T-helper 1 cell treated with Interleukin-12 subunit alpha and Interleukin-12 subunit beta and Interleukin-4 antibody, amounts not matched to agents 30 μg/mL and 1 μg/mL, for 36 hours (primary cell): Measurements from ENCODE around the gene FGF12.

Experiments used
- H3K27ac Mint-ChIP-seq: one replicate; pipeline ENCODE4 v1.8.0; 2021; ENCODE audit warnings: mild to moderate bottlenecking, mixed read lengths
- H3K27me3 Mint-ChIP-seq: one replicate; pipeline ENCODE4 v1.8.0; 2021; ENCODE audit warnings: low read depth, mixed read lengths
- H3K36me3 Mint-ChIP-seq: one replicate; pipeline ENCODE4 v1.8.0; 2021; ENCODE audit warnings: low read depth, mixed read lengths
- H3K4me1 Mint-ChIP-seq: one replicate; pipeline ENCODE4 v1.8.0; 2021; ENCODE audit warnings: low read depth, mixed read lengths
- H3K4me3 Mint-ChIP-seq: one replicate; pipeline ENCODE4 v1.8.0; 2021; ENCODE audit warnings: mild to moderate bottlenecking, moderate library complexity, mixed read lengths
- H3K9me3 Mint-ChIP-seq: one replicate; pipeline ENCODE4 v1.8.0; 2021; ENCODE audit warnings: mixed read lengths

FGF12 gene

DNA sequence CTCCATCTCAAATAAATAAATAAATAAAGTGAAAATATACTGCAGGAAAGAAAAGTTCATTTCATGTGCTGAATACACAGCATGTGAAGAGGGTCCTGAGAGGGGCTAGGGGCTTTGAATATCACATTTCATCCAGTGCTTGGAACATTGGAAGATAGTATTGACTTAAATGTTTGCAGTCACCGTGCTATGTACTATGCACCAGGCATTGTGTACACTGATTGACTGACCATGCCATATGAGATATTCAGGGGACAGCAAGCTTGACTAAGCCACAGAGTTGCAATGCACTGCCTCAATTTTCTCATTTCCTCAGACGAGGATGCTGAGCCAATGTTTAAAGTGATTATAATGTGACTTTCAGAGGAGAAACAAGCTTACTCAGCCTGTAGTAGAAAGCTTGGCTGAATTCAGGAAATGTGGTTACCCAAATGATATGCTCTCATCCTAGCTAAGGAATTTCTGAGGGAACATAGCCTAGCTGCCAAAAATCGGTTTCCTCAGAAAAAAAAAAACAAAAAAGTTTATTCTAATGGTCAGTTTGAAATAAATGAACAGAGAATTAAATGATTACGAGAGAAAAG, 557.9 kb downstream of the FGF12 start:
- H3K9me3 Mint-ChIP-seq, result no peaks in the 10 kb centered on the region
- no peaks in the 10 kb centered on the region for H3K27me3 Mint-ChIP-seq
- H3K36me3 Mint-ChIP-seq, result no peaks in the 10 kb centered on the region
- no peak overlapping the region for H3K4me3 Mint-ChIP-seq
- H3K27ac Mint-ChIP-seq, result no peak overlapping the region
- H3K4me1 Mint-ChIP-seq, result no peaks in the 10 kb centered on the region

- no peak overlapping the region for H3K27ac Mint-ChIP-seq
- H3K36me3 Mint-ChIP-seq, result no peaks in the 10 kb centered on the region
- no peaks in the 10 kb centered on the region for H3K9me3 Mint-ChIP-seq
Measured at GRCh38 chr3:192168202-192168601, 559.1 kb downstream of the FGF12 start.

DNA sequence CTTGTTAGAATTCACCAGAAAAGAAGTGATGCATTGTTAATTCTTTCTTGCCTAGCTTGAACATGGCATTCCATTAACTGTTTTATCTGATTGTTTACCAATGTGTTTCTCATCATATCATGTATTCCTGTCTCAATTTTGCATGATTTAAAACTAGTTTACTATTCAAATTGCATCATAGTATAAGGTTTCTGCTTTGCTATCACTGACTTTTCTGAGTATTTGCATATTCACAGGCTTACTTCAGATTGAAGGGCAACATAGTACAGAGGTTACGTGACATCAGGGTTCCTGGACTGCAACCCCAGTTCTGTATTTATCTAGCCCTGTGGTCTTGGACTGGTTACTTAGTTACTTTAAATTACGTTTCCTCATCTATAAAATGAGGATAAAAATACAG, 561.8 kb downstream of the FGF12 start:
- H3K4me1 Mint-ChIP-seq, result no peaks in the 10 kb centered on the region
- H3K9me3 Mint-ChIP-seq, result no peaks in the 10 kb centered on the region
- H3K27me3 Mint-ChIP-seq, result no peaks in the 10 kb centered on the region
- H3K4me3 Mint-ChIP-seq, result no peak overlapping the region
- no peaks in the 10 kb centered on the region for H3K36me3 Mint-ChIP-seq
- no peak overlapping the region for H3K27ac Mint-ChIP-seq

More at GRCh38 chr3:192168202-192168601, 559.1 kb downstream of the FGF12 start:
- Mint-ChIP-seq H3K4me3 (no peak overlapping the region), H3K4me1 (no peaks in the 10 kb centered on the region), H3K27me3 (no peaks in the 10 kb centered on the region)

DNA sequence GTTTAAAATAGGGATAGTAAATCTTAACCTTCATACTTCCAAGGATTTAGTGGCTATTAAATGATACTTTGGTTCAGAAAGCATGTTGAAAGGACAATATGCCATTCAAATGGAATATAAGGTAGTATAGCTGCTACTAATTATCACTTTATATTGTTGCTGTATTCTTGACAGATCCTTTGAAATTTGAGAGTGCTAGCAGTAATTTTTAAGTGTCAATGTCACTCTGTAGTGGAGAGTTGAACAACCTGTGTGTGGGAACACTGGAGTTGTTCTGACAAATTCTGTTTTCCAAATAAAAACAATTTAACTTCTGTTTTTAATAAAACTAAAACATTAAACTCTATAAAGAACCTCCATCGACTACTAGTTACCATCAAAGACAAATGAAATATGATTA, 565.7 kb downstream of the FGF12 start:
- no peak overlapping the region for H3K4me3 Mint-ChIP-seq
- H3K27ac Mint-ChIP-seq, result no peak overlapping the region
- no peaks in the 10 kb centered on the region for H3K9me3 Mint-ChIP-seq
- H3K36me3 Mint-ChIP-seq, result no peaks in the 10 kb centered on the region
- H3K4me1 Mint-ChIP-seq, result no peaks in the 10 kb centered on the region
- peaks cover 3% of the 10 kb centered on the region for H3K27me3 Mint-ChIP-seq

GRCh38 chr3:192156382-192156781, 571.0 kb downstream of the FGF12 start:
- no peak overlapping the region for H3K27ac Mint-ChIP-seq
- no peak overlapping the region for H3K4me3 Mint-ChIP-seq
- H3K27me3 Mint-ChIP-seq, result peaks cover 5% of the 10 kb centered on the region
- no peaks in the 10 kb centered on the region for H3K9me3 Mint-ChIP-seq
- H3K4me1 Mint-ChIP-seq, result peaks cover 3% of the 10 kb centered on the region
- H3K36me3 Mint-ChIP-seq, result no peaks in the 10 kb centered on the region

GRCh38 chr3:192155194-192155593, 572.1 kb downstream of the FGF12 start:
- Mint-ChIP-seq H3K36me3 (no peaks in the 10 kb centered on the region), H3K4me3 (no peak overlapping the region), H3K27ac (no peak overlapping the region), H3K9me3 (no peaks in the 10 kb centered on the region), H3K4me1 (peaks cover 3% of the 10 kb centered on the region), H3K27me3 (peaks cover 5% of the 10 kb centered on the region)

DNA sequence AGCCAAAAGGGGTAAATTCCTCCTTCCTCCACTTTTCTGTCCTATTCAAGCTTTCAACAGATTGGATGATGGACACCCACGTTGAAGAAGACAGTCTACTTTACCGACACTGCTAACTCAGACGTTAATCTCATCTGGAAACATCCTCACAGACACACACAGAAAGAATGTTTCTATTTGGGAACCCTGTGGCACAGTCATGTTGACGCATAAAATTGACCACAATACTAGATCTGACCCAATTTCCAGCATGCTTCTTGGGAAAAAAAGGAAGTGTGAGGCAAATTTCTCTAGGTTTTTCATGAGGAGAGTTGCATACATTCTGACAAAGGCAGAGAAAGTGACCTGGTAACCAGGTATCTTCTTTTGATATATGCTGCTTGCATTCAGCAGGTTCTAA, 594.1 kb downstream of the FGF12 start:
- H3K9me3 Mint-ChIP-seq, result no peaks in the 10 kb centered on the region
- no peak overlapping the region for H3K4me3 Mint-ChIP-seq
- no peaks in the 10 kb centered on the region for H3K4me1 Mint-ChIP-seq
- H3K36me3 Mint-ChIP-seq, result no peaks in the 10 kb centered on the region
- no peaks in the 10 kb centered on the region for H3K27me3 Mint-ChIP-seq
- no peak overlapping the region for H3K27ac Mint-ChIP-seq

- H3K27ac Mint-ChIP-seq, result no peak overlapping the region
- no peaks in the 10 kb centered on the region for H3K4me1 Mint-ChIP-seq
- H3K27me3 Mint-ChIP-seq, result no peaks in the 10 kb centered on the region
- no peaks in the 10 kb centered on the region for H3K9me3 Mint-ChIP-seq
- H3K4me3 Mint-ChIP-seq, result no peak overlapping the region
- H3K36me3 Mint-ChIP-seq, result no peaks in the 10 kb centered on the region
Measured at GRCh38 chr3:192130534-192131132, 596.7 kb downstream of the FGF12 start.

- no peak overlapping the region for H3K27ac Mint-ChIP-seq
- no peak overlapping the region for H3K4me3 Mint-ChIP-seq
- no peaks in the 10 kb centered on the region for H3K4me1 Mint-ChIP-seq
- H3K9me3 Mint-ChIP-seq, result no peaks in the 10 kb centered on the region
- H3K36me3 Mint-ChIP-seq, result no peaks in the 10 kb centered on the region
- H3K27me3 Mint-ChIP-seq, result no peaks in the 10 kb centered on the region
Measured at GRCh38 chr3:192129586-192129985, 597.8 kb downstream of the FGF12 start.

DNA sequence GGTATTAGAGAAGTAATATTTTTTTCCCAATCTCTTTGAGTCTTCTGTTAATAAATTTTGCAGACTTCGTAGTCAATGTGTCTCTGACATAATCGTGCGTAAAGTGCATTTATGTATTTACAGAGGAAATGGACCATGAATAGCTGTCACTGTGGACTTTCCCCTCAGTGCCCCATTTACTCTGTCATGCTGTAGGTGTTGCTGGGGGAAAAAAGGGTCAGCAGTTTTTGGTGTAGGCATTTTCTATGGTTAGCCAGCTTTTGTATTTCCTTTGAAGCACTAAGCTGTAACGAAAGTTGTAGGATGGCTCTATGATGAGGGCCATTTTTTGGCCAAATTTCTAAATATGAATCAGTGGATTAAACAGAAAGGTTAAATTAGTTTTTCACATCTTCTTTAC, 598.4 kb downstream of the FGF12 start:
- no peaks in the 10 kb centered on the region for H3K36me3 Mint-ChIP-seq
- no peaks in the 10 kb centered on the region for H3K4me1 Mint-ChIP-seq
- H3K4me3 Mint-ChIP-seq, result no peak overlapping the region
- H3K27me3 Mint-ChIP-seq, result no peaks in the 10 kb centered on the region
- no peak overlapping the region for H3K27ac Mint-ChIP-seq
- no peaks in the 10 kb centered on the region for H3K9me3 Mint-ChIP-seq

DNA sequence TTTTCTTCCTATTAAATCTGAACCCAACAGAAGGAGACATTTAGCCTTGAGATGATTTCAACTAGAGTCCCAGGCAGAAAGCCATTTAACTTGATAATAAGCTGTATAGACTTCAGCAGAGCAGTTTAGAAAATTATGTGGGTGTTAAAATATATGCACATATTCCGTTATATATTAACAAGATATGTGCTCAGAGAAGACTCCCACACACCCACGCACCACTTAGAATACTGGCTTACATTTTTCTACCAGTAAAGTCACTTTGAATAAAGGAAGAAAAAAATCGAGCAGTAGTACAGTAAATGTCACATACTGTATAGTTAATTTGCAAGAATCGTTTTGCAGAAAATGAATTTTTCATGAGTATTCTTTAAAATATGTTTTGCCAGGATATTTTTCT, 599.3 kb downstream of the FGF12 start:
- H3K27me3 Mint-ChIP-seq, result no peaks in the 10 kb centered on the region
- H3K4me1 Mint-ChIP-seq, result no peaks in the 10 kb centered on the region
- no peak overlapping the region for H3K4me3 Mint-ChIP-seq
- H3K27ac Mint-ChIP-seq, result no peak overlapping the region
- no peaks in the 10 kb centered on the region for H3K9me3 Mint-ChIP-seq
- H3K36me3 Mint-ChIP-seq, result no peaks in the 10 kb centered on the region

DNA sequence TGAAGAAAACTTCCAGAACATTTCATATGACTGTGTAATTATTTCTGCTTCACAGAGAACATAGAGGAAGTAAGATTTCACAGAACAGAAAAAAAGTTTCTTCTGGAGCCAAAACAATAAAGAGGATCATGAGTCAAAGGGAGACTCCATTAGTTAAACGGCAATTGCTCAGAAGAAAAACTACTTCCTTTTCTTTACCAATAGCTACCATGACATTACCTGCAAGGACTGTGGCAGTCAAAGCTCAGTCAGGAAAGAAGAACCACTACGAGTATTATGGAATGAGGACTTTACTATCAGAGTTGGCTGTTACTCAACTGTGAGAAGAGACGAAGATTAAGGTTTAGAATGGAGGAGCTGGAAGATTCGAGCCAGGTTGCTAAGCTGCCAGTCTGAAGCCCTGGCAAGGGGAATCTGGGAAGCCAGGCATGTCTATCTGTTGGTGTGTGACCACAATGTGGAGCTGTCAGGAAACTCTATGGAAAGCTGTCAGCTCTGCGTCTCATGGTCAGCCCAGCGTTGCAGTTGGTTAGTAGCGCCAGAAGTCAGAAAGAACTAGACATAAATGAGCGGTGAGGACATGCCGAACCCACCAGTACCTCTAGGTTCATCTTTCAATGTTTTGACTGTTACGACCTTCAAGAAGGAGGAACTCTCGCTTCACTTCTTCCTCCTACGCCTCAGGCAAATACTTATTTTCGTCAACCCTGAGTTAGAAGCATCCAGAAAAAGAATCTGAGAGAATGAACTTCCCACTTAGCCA, 604.3 kb downstream of the FGF12 start:
- Mint-ChIP-seq H3K4me3 (no peak overlapping the region), H3K4me1 (no peaks in the 10 kb centered on the region), H3K27ac (no peak overlapping the region), H3K36me3 (no peaks in the 10 kb centered on the region), H3K27me3 (no peaks in the 10 kb centered on the region), H3K9me3 (no peaks in the 10 kb centered on the region)

DNA sequence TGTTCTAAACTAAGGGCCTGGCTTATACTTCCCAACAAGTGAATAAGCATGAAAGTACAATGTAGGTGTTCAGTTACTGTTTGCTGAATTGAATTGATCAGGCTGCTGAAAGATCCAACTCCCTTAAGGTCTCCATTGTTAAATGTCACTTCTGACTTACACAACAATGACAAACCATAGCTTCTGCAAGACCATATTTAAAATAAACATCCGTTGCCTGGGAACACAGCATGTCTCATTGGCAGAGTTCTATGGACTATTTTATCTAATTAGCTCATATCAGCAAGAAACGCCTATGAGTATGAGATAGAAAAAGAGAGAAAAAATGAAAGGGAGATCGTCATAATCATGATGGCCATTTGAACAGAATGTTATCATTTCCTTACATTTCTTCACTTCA, 605.4 kb downstream of the FGF12 start:
- Mint-ChIP-seq H3K4me3 (no peak overlapping the region), H3K36me3 (no peaks in the 10 kb centered on the region), H3K9me3 (no peaks in the 10 kb centered on the region), H3K27ac (no peak overlapping the region), H3K27me3 (no peaks in the 10 kb centered on the region), H3K4me1 (no peaks in the 10 kb centered on the region)

DNA sequence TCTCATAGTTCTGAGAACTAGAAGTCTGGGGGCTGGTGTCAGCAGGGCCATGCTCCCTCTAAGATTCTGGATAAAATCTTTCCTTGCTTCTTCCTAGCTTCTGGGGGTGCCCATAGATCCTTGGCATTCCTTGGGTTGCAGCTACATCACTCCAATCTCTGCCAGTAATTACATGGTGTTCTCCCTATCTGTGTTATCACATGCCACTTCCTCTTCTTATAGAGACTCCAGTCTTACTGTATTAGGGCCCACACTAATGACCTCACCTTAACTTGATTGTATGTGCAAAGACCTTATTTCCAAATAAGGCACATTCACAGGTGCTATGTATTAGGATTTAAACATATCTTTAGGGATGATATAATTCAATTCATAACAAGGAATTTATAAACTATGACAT, 618.5 kb downstream of the FGF12 start:
- Mint-ChIP-seq H3K4me3 (no peak overlapping the region), H3K27ac (no peak overlapping the region), H3K4me1 (no peaks in the 10 kb centered on the region), H3K9me3 (no peaks in the 10 kb centered on the region), H3K36me3 (no peaks in the 10 kb centered on the region), H3K27me3 (no peaks in the 10 kb centered on the region)

GRCh38 chr3:192106543-192106942, 620.8 kb downstream of the FGF12 start:
- no peaks in the 10 kb centered on the region for H3K27me3 Mint-ChIP-seq
- no peaks in the 10 kb centered on the region for H3K4me1 Mint-ChIP-seq
- no peaks in the 10 kb centered on the region for H3K9me3 Mint-ChIP-seq
- no peak overlapping the region for H3K27ac Mint-ChIP-seq
- H3K4me3 Mint-ChIP-seq, result no peak overlapping the region
- H3K36me3 Mint-ChIP-seq, result no peaks in the 10 kb centered on the region
